GM19397 (cell line): ENCODE data around the gene ACAD10.
"Not testable (repeated sequence)": the region's sequence is repeated elsewhere in the genome, so short reads cannot be mapped to it uniquely, and the experiment has no call there.

Experiments
- ATAC-seq: cut with Tn5 transposase; IDR thresholded peaks from one replicate; pipeline ENCODE4 v1.9.1; 2021; ENCODE audit warnings: mild to moderate bottlenecking, moderate library complexity; ENCODE audit not compliant: unreplicated experiment

The ACAD10 gene

DNA sequence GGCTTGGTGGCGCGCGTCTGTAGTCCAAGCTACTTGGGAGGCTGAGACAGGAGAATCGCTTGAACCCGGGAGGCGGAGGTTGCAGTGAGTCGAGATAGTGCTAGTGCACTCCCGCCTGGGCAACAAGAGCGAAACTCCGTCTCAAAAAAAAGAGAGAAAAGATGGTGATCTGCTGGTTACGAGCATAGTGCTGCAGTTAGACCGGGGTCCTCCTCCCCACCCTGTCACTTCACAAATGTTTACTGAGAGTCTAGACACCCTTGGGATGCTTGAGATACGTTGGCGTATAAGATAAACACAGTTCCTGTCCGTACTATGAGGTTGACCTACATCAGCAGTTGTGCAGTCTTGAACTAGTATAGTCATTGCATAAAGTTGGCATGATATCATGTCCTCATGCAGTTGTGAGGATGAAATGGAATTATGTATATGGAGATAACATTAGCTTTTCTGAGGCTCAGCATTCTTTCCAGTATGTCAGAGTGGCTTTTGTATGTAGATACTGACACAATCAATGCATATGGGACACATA is 787 bp downstream of the ACAD10 start:
- ATAC-seq, result no peak

DNA sequence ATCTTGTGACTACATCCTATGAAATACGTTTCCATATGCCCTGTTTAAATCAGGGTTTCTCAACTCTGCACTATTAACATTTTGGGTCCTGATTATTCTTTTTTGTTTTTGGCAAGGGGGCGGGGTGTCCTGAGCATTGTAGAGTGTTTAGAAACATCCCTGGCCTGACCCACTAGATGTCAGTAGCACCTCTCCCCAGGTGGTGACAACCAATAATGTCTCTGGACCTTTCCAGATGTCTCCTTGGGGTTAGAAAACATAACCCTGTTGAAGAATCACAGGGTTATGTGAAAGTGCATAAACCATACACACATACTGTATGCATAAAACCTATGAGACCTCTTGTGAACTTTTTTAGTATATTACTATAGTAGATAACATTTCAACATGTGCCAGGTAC is 1.4 kb downstream of the ACAD10 start:
- ATAC-seq, result no peak

DNA sequence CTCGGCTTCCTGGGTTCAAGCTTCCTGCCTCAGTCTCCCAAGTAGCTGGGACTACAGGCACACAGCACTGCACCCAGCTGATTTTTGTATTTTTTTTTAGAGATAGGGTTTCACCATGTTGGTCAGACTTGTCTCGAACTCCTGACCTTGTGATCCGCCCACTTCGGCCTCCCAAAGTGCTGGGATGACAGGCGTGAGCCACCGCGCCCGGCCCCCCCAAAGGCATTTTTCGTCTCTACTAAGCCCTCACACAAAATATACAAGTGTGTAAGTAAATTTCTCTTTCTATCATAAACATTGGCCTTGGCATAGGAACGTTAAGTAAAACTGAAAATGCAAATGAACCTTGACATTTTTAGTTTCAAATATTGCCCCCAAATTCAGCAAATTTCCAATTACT is 2.1 kb downstream of the ACAD10 start:
- ATAC-seq, result no peak

DNA sequence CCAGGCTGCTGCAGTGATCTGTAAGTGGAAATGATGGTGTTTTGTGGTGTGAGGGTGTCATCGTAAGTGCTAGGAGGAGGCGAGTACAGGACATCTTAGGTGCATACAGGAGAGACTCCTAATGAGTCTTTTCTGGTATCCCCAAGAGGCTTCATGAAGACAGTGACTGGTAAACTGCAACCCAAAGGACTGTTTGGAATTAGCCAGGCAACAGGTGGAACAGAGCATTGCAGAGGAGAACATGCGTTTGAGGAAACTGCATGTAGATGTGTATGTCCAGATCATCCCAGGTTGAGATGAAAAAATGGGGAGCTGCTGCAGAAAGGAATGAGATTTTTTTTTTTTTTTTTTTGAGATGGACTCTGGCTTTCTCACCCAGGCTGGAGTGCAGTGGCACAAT is 5.4 kb downstream of the ACAD10 start:
- no peak for ATAC-seq

DNA sequence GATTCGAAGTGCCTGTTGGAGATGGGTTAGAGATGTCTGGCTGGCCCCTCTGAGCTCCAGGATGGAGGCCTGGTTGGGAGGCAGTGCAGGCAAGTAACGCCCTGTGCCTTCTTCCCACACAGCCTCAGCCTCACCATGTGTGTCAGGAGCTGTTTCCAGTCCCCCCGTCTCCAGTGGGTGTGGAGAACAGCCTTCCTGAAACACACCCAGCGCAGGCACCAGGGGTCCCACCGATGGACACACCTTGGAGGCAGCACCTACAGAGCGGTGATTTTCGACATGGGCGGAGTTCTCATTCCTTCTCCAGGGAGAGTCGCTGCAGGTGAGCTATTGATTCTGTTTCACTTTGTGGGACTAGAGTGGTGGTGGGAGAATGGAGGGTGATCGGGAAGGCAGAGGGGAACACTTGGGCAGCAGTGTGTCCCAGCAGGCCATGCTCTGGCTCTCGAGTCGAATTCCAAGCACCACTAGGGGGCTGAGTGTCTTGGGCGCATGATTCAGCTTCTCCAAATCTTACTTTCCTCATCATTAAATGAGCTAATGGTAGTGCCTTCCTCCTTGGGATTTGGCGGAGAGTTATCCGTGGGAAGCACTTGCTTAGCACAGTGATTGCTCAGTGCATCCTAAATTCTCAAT is 6.8 kb downstream of the ACAD10 start:
- ATAC-seq, result no peak

DNA sequence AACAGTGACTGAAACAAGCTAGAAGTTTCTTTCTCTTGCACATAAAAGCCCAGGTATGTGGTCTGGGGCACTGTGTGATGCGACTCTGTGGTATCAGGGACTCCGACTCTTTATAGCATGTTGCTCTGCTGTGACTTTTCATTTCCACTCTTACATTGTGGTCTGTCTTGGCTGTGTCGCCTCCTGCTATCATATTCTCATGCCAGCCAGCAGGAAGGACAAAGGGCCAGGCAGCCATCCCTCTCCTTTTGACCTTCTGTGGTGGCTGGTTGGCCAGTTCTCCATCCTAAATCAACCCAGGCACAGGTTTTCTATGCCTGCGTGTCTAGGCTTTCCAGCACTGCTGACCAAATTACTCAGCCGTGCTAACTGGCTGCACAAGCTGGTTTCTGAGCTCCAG is 8.0 kb downstream of the ACAD10 start:
- no peak for ATAC-seq

DNA sequence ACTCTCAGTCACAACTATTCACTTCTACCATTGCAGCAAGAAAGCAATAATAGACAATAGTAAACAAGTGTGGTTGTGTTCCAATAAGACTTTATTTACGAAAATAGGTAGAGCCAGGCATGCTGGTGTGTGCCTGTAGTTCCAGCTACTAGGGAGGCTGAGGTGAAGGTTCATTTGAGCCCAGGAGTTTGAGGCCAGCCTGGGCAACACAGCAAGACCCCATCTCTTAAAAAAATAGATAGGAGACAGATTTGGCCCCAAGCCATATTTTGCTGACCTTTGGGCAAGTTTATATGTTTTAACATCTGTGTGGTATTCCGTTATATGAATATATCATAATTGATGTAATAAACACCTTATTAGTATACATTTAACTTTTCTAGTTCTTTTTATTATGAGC is 14.1 kb downstream of the ACAD10 start:
- ATAC-seq, result no peak

DNA sequence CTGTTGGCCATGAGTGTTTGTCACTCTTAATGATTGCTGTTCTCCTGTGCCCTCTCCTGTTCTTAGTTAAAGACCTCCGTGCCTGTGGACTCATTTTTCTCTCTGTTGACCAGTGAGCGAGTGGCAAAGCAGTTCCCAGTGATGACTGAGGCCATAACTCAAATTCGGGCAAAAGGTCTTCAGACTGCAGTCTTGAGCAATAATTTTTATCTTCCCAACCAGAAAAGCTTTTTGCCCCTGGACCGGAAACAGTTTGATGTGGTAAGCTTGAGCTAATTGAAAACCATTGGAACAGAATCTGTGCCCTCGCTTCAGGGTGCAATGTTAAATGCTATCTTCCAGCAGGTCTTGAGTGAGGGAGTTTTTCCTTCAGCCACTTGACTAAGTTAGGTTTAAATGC is 19.8 kb downstream of the ACAD10 start:
- ATAC-seq, result no peak

DNA sequence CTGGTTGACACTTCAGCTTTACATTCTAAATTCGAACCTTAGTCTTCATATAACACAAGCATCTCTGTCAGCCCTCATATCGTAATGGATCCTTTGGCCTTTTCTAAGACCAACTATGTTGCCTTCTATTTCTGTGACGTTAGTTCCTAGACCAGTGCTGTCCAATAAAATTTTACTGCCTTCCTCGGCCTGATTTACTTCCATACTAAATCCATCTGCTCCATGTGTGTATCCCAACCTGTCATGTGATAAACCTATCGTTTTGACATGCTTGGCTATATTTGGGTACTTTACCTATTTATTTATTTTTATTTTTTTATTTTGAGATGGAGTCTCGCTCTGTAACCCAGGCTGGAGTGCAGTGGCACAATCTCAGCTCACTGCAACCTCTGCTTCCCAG is 20.3 kb downstream of the ACAD10 start:
- no peak for ATAC-seq

DNA sequence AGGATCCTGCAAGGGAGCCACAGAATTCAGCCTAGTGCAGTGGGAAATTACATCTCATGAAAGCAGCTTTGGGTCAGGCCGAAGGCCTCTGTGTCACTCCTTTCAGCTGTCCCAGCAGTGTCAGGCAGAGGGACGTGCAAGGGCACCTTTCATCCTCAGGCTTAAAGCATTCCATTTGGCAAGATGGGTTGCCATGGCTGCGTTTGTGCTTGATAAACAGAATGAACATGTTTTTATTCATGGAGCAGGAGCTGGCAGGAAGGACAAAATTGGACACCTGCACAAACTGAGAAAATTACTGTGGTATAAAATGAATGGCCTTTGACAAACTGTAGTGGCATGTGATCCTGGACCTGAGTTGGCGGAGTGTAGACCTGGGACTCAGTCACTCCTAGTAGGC is 29.4 kb downstream of the ACAD10 start:
- ATAC-seq, result no peak

DNA sequence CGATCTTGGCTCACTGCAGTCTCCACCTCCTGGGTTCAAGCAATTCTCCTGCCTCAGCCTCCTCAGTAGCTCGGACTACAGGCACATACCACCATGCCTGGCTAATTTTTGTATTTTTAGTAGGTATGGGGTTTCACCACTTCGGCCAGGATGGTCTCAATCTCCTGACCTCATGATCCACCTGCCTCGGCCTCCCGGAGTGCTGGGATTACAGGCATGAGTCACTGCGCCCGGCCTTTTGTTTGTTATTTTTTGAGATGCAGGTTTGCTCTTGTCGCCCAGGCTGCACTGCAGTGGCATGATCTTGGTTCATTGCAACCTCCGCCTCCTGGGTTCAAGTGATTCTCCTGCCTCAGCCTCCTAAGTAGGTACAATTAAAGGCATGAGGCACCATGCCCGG is 33.5 kb downstream of the ACAD10 start:
- not testable (repeated sequence) for ATAC-seq

DNA sequence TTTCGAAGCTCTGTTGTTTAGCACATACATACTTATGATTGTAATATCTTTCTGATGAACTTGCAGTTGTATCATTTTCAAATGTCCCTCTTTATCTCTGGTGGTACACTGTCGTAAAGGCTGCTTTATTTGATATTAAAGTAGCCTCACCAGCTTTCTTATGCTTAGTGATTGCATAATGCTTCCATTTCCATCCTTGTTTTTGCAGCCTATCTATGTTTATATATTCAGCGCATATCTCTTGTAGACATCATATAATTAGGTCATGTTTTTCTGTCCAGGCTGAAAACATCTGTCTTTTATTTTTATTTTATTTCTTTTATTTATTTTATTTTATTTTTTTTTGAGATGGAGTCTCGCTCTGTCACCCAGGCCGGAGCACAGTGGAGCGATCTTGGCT is 34.6 kb downstream of the ACAD10 start:
- ATAC-seq, result no peak

DNA sequence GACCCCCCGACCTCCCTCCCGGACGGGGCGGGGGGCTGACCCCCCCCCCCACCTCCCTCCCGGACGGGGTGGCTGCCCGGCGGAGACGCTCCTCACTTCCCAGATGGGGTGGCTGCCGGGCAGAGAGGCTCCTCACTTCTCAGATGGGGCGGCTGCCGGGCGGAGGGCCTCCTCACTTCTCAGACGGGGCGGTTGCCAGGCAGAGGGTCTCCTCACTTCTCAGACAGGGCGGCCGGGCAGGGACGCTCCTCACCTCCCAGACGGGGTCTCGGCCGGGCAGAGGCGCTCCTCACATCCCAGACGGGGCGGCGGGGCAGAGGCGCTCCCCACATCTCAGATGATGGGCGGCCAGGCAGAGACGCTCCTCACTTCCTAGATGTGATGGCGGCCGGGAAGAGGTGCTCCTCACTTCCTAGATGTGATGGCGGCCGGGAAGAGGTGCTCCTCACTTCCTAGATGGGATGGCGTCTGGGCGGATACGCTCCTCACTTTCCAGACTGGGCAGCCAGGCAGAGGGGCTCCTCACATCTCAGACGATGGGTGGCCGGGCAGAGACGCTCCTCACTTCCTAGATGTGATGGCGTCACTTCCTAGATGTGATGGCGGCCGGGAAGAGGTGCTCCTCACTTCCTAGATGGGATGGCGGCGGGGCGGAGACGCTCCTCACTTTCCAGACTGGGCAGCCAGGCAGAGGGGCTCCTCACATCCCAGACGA is 38.0 kb downstream of the ACAD10 start:
- not testable (repeated sequence) for ATAC-seq

DNA sequence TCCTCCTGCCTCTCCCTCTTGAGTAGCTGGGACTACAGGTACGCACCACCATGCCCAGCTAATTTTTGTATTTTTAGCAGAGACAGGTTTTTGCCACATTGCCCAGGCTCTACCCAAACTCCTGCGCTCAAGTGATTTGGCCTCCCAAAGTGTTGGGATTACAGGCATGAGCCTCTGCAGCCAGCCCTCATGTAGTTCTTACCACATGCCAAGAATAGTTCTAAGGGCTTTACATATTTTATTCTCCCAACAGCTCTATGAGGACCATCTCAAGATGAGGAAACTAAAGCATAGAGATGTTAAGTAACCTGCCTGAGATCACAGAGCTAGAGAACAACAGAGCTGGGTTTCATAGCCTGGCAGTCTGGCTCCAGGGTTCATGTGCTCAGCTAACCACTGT is 42.9 kb downstream of the ACAD10 start:
- no peak for ATAC-seq

DNA sequence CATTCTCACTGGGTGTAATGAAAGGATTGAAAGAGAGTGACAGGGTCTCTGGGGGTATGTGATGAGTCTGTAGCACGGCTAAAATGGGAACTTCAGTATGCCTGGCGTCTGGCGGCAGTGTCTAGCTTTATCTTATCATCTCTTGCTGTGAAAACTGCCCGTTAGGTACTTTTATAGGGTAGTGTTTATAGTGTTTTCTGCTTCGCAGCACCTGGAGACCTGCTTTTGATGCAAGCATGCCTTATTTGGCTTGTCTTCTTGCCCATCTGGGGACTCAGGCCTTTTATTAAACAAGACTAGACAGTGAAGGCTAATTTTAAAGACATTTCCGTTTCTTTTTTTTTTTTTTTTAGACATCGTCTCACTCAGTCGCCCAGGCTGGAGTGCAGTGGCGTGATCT is 44.6 kb downstream of the ACAD10 start:
- no peak for ATAC-seq

DNA sequence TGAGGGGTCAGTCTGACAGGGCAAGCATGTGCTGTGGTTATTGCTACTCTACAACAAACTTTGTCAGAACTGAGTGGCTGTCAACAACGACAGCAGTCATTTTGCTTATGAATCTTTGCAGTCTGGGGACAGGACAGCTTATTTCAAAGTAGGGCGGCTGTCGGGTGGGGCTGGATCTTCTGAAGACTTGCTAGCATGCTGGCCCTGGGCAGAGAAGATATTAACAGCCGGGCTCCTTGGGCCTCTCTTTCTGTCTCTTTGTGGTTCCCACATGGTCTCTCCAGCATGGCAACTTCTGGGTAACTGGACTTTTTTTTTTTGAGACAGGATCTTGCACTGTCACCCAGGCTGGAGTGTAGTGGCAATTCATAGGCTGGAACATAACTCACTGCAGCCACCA is 46.9 kb downstream of the ACAD10 start:
- ATAC-seq, result no peak

DNA sequence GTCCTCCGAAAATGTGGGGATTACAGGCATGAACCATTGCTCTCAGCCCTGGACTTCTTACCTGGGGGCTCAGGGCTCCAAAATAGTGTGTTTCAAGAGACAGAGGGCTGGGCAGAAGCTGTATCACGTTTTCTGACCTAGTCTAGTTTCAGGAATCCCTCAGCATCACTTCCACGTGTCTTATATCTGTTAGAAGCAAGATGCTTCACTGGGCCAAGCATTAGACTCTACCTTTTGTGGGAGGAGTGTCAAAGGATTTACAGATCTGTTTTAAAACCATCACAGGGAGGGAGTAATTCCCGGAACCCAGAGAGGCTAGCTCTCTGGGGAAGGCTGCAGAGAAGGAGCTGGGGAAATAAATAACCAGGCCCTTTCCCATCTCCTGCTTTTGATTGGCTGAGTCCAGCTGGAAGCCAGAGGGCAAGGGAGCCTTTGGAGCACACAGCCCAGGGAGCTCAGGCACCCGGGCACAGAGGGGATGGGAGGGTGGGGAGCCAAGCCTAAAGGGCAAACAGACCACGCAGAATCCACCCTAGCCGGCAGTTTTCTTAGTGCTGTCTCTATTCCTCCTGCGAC is 47.6 kb downstream of the ACAD10 start:
- ATAC-seq, result no peak

DNA sequence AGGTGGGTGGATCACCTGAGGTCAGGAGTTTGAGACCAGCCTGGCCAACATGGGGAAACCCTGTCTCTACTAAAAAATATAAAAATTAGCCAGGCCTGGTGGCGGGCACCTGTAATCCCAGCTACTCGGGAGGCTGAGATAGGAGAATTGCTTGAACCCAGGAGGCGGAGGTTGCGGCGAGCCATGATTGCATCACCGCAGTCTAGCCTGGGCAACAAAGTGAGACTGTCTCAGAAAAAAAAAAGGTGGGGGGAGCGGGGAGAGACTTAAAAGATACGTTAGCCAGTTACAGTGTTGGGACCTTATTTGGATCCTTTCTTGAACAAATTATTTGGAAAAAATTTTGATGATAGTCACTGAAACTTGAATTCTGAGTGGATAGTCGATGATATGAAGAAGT is 53.7 kb downstream of the ACAD10 start:
- not testable (repeated sequence) for ATAC-seq

DNA sequence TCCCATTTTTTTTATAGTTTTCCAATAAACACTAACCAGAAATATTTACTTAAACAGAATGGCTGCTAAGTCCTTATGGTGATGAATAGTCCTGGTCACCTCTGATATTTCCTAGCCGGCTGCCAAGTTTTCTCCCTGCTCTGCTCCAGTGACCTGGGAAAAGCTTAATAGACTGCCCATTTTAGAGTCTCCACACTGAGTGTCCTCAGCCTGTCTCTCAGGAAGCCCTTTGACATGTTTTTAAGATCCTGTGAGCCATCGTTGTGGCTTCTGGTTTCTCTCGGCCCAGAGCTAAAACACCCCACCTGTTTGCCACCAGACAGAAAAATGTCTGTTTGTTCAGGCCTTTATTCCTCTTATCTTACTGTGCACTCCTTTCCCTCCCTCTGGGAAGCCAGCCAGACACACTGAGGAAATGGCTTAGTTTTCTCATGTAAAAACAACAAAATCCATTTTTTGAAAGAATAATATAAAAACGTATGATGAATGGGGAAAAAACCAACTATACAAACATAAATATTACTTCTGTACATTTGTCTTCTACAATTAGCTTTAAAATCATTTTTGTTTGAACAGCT is 55.5 kb downstream of the ACAD10 start:
- no peak for ATAC-seq

DNA sequence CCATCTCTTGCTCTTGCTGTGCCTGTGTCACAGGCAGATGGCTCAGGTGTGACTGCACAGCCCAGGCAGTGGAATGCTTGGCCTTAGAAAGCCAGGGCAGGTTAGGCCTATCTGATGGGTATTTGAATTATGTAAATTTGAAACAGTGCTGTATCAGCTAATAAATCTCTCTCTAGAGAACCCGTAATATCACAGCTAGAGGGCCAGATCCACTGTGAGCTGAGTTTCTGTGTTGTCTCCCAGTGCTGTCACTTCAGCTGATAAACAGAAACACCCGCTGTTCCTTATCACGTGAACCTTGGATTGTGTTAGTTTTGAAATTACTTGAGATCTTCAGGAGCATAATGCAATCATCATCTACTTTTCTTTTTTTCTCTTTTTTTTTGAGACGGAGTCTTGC is 59.4 kb downstream of the ACAD10 start:
- no peak for ATAC-seq

DNA sequence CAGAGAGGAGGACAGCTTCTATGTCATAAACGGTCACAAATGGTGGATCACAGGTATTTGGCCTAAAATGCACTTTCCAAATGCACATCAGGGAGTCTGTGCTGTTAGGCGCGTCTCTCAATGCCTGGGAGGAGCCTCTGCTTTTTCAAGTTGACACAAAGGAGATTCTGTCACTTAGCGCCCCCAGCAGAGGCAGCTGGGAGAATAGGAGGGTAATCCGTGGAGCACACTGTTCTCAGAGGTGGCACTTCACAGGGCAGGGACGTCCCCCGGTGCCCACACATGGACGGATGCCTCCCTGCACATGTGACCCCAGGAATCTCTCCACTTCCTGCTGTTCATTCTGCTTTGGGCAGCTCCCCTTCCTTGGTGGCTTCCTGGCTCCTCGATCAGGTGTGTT is 61.5 kb downstream of the ACAD10 start:
- no peak for ATAC-seq

DNA sequence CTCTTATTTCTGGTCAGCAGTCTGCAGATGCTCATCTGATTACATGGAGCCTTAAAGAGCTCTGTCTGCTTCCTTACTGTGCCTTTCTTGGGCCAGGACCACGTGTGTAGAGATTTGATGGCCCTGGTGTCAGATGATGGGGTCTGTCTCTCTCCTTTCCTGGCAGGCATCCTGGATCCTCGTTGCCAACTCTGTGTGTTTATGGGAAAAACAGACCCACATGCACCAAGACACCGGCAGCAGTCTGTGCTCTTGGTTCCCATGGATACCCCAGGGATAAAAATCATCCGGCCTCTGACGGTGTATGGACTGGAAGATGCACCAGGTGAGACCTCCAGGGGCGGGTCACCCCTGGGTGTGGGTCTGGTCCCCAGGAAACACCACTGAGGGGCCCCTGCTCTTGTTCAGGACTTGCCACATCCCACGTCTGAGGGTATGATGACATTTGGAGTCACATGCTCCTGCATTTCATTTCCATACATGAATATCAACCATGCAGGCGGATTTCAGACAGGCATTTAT is 62.4 kb downstream of the ACAD10 start:
- no peak for ATAC-seq
